Activated CD4-positive, CD25-positive, alpha-beta regulatory T cell treated with anti-CD3 and anti-CD28 coated beads, Interleukin-2, amount 50 U/mL, for 16 hours (primary cell): ENCODE results near the gene PRRG2.

Source experiments
- DNase-seq: peaks from one replicate; pipeline ENCODE4 v3.0.0-alpha.2; 2020; ENCODE audit warnings: low read depth, low spot score

PRRG2 gene

GRCh38 chr19:49581007-49581508 lies at the start of gene PRRG2:
TSS of gene PRRG2 (plus strand) at chr19:49581316. CDS start at chr19:49583220, 1,904 bp downstream.
- no peak for DNase-seq

DNA sequence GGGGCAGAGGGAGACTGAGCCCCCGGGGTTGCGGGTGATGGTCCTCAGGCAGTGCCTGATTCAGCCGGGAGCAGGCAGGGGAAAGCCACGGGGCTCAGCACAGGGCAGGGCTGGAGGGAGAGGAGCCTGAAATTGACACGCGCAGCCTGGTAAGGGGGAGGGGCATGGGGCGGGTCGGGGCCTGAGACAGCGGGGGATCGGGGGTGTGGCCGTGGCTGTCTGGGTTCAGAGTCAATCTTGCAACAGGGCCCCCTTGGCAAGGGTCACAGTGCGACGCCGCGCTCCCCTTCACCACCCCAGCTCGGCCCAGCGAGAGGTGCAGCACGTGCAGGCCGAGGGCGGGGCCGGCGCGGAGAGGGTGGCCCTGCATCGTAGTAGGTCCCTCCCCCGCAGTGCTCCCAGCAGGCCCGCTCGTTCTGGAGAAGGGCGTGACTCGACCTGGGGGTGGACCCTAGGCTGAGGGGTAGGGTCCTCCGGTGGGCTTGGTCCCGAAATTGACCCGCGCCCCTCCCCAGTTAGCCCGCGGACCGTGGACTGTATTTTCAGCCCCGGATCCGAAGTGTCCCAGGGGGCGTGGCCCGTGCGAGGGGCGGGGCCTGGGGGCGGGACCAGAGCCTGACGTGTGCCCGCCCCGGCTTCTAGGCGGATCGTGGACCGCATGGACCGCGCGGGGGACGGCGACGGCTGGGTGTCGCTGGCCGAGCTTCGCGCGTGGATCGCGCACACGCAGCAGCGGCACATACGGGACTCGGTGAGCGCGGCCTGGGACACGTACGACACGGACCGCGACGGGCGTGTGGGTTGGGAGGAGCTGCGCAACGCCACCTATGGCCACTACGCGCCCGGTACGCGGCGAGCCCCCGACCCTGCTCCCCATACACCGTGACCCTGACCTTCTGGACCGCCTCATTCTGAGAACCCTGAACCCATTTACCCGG lies 47.3 kb upstream of the PRRG2 start:
- peak; percentile 71 for DNase-seq

DNA sequence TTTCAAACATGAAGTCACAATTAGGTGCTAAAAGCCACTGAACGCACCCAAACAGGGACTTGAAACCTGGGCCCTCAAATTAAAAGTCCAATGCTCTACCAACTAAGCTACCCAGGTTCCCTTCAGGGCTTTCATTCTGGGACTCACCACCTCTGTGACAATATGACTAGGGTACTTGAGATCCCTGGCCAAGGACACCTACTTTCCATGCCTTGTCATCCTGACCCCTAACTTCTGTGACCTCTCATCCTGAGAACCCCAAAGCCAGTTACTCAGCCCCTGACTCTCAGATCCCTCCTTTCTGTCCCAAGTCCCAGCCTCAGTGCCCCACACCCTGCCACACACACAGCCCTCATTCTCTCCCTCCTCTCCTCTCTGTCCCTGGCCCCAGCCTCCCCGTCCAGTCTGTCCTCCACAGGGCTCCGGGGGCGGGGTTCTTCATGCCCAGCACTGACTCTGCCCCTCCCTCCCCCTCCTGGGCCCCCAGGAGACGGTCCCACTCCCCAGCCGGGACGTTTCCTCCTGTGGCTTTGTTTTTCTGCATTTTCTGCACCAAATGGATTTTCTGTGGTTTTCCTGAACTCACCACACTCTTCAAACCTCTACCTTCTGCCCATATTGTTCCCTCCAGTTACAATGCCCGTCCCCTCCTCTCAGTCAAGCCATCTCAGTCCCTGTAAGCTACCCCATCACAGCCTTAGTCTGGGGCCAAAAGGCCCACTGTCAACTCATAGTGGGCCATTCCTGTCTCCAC lies 46.3 kb upstream of the PRRG2 start:
- no peak for DNase-seq

- no peak for DNase-seq
These were observed 44.1 kb upstream of the PRRG2 start for GRCh38 chr19:49536921-49537462.

GRCh38 chr19:49538643-49539042 lies 42.5 kb upstream of the PRRG2 start:
- DNase-seq = no peak

DNA sequence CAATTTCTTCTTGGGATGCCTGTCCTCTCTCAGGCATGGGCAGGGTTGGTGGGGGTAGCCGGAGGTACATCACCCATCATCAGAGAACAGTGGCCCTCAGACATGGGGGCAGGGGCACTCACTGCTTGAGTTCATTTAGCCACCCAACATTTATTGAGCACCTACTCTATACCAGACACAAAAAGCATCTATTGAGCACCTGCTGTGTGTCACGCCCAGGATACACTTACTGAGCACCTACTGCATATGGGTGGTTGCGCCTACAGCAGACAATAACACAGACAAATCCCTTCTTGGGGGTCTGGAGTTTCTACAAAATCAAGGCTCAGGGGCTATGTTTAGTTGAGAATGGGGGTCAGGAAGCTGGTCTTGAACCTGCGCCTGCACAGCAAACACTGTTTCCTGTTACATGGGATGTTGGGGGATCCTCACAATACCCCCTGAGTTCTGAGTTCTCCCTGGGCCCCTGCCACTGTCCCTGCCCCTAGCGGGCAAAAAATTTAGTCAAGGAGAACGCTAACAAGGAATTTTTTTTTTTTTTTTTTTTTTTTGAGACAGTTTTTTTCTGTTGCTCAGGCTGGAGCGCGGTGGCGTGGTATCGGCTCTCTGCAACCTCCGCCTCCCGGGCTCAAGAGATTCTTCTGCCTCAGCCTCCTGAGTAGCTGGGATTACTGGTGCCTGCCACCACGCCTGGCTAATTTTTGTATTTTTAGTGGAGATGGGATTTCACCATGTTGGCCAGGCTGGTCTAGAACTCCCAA lies 41.7 kb upstream of the PRRG2 start:
- DNase-seq = no peak

DNA sequence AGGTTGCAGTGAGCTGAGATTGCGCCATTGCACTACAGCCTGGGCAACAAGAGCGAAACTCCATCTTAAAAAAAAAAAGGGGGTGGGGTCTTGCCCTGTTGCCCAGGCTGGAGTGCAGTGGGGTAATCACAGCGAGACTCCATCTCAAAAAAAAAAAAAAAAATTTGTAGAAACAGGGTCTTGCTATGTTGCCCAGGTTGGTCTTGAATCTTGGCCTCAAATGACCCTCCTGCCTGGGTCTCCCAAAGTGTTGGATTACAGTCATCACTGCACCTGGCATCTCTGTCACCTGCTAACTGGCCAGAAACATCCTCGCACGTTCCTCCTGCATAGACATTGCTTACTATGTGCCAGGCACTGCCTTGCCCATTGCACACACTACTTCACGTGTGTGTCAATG lies 39.2 kb upstream of the PRRG2 start:
- no peak for DNase-seq

DNA sequence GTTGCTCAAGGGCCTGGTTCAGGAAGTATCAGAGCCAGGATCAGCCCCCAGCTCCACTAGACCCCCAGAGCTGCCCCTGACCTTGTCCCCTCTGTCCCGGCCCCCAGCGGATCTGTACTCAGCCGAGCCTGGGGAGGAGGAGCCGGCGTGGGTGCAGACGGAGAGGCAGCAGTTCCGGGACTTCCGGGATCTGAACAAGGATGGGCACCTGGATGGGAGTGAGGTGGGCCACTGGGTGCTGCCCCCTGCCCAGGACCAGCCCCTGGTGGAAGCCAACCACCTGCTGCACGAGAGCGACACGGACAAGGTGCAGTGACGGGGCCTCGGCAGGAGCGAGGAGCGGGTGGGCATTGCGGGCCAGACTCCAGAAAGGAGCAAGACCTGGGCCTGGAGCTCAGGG lies 38.7 kb upstream of the PRRG2 start:
- no peak for DNase-seq

GRCh38 chr19:49543032-49543431 lies 38.1 kb upstream of the PRRG2 start:
- DNase-seq = no peak

DNA sequence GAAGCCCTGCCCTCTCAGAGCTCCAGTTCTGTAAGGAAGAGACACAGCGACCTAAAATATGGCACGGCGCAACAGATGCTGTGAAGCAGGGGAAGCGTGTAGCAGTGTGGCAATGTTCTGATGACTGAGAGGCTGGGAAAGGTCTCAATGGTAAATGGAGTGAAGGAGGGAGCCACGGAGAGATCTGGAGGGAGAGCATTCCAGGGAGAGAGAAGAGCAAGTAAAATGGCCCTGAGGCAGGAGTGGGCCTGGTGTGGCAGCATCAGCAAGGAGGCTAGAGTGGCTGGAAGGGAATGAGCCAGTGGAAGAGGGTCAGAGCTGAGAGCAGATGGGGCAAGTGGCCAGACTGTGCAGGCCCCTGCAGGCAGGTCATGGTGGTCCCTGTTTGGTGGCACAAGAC lies 37.0 kb upstream of the PRRG2 start:
- DNase-seq = no peak

GRCh38 chr19:49546825-49547565 lies 34.1 kb upstream of the PRRG2 start:
- DNase-seq = peak; percentile 55

GRCh38 chr19:49549045-49549444 lies 32.1 kb upstream of the PRRG2 start:
- DNase-seq = no peak

- DNase-seq = no peak
These were observed 29.6 kb upstream of the PRRG2 start for GRCh38 chr19:49551531-49551930.

DNA sequence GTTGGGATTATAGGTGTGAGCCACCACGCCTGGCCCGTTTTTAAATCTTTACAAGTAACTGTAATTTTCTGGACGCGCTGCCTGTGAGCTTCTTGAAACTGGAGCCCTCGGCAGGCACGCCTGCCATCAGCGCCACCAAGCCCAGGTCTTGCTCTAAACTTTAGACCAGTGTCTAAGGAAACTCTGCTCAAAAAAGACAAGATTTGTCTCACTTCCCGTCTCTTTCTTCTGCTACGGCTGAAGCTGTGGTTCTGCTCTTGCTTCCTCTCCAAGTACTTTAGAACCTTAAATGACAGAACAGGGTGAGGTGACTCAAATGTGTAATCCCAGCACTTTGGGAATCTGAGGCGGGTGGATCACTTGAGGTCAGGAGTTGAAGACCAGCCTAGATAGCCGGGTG lies 28.4 kb upstream of the PRRG2 start:
- DNase-seq = no peak

DNA sequence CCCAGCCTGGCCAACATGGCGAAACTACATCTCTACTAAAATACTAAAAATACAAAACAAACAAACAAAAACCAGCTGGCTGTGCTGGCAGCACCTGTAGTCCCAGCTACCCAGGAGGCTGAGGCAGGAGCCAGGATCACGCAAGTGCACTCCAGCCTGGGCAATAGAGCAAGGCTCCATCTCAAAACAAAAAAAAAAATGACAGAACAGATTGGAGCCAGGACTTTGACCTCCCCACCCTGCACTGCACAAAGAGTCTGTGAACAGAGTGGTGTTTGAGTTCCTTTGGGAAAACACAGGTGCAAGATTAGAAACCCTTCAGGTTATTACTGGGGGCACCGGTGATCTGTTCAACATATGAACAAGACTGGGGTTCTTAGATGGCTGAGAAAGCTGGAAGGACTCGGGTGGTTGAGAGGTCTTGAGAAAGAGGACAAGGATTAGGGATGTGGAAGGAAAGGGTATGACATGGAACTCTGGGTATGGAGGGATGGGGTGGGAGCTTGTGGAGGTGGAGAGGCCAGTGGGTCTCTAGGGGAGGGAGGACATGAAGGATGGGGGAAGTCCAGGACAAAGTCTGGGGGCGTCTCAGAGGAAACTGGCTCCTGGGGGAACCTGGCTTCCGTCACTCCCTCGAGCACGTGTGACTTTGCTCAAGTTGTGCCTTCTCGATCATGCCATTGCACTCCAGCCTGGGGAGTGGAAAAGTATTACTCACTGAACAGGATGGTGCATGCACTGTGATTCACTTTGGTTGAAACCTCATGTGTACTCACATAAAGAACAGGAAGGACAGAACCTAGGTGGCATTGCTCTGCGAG lies 27.5 kb upstream of the PRRG2 start:
- no peak for DNase-seq

- DNase-seq = no peak
These were observed 26.4 kb upstream of the PRRG2 start for GRCh38 chr19:49554701-49555181.

DNA sequence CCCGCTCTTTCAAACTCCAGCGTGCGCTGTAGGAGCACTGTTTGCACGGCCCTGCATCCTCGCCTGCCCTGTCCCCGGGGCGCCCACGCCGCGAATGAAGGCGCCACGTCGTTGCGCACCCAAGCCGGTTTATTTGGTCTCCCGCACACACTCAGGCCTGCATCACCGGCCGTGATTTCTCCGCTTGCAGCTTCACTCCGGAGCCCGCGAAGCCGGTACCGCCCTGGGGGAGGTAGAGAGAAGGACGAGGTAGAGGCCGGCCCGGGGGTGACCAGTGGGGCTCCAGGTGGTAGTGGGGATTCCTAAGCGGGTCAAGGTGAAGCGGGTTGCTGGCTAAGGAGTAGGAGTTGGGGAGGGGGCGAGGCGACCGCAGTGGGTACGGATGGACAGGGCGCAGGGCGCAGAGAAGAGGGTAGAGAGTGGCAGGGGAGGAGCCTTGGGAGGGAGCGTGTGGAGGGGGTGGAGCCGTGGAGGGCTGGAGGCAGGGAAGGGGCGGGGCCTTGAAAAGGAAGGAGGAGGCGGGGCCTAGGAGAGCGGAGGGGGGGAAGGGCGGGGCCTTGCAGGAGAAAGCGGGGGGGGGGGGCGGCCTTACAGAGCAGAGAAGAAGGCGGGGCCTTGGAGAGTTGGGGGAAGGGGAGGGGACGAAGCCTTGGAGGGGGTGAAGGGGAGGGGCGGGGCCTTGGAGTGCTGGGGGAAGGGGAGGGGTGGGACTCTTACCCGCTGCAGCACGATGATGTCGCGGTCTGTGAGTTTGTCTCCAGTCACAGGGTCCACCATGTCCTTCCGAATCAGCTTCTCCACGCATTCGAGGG lies 25.3 kb upstream of the PRRG2 start:
- no peak for DNase-seq

DNA sequence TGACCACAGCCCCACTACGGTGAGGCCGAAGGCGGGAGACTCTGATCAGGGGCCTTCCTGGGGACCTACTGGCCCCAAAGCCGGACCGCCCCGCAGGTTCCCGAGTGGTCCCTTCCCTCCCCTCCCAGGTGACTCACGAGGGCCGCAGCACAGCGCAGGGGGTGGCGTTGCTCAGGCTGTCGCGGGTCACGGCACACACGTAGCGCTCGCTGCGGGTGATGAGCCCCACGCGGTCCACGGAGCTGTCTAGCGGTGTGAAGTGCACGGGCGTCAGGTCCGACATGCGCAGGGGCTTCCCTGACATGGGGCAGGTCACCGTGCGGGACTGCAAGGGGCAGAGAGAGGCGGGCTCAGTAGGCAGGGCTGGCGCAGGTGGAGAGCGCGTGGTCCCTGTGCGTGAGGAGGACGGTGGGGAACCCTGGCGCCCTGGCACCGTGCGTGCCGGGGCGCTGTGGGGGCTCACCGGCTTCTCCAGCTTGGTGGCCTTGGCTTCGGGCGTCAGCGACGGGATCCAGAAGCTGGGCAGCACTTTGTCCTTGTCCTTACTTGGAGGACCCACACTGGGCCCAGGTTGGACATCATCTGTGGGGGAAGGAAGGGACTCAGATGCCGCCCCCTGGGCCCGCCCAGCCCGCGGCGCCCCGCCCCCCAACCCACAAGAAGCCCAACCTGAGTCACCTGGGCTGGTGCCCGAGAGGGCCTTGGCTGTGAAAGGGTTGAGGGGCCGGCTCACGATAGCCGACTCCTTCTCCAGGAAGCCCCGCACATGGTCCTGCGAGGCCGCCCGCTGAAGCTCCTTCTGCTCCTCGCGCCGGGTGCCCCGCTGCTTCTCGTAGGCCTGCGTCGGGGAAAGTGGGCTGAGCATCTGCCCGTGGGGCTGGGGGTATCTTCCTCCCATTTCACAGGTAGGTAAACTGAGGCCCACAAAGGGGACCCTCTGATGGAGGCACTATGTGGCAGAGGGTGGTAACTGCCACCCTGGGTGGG lies 24.4 kb upstream of the PRRG2 start:
- no peak for DNase-seq
